ENCODE results near the gene GOLGA8B. TPM values are rescaled to one million over a fixed set of nuclear protein-coding genes. Genes with fewer than 3 reads are reported as not detected.

GOLGA8B gene
- total RNA-seq, 1 experiment from 2014 or later = 42.1 TPM

- no peaks in the 10 kb centered on the region for H3K79me1 ChIP-seq (ENCODE audit: insufficient read depth, low read depth, low read length, poor library complexity, severe bottlenecking)
- H2AFZ ChIP-seq (ENCODE audit: low read length) = no peak overlapping the region
- no peak overlapping the region for H3K4me2 ChIP-seq (ENCODE audit: insufficient read depth, insufficient read length, low read length)
- no peak for DNase-seq
- no peak overlapping the region for H3K56ac ChIP-seq (ENCODE audit: insufficient read length, low read depth, low read length)
- peaks cover 2% of the 10 kb centered on the region; the same call in 1 of the 2 replicates for H3K27me3 Mint-ChIP-seq (ENCODE audit: low read depth)
- H3K9ac ChIP-seq (ENCODE audit: extremely low read depth, insufficient read length, low read length) = no peak overlapping the region
- H3K23ac ChIP-seq (ENCODE audit: insufficient read length, low read depth, low read length) = no peak overlapping the region
- no peak overlapping the region for H4K8ac ChIP-seq (replicated peaks; ENCODE audit: insufficient read length, low read depth, low read length)
- H3K27ac ChIP-seq (ENCODE audit: insufficient read length, low read depth, low read length) = no peak overlapping the region
- H3K27me3 ChIP-seq (ENCODE audit: insufficient read depth, low read length) = no peaks in the 10 kb centered on the region
- no peak overlapping the region for H4K91ac ChIP-seq (ENCODE audit: insufficient read length, low read depth, low read length)
- no peaks in the 10 kb centered on the region for H3K9me3 Mint-ChIP-seq
- H2BK5ac ChIP-seq (ENCODE audit: insufficient read length, low read length) = no peak overlapping the region
- no peak overlapping the region for H2BK20ac ChIP-seq (ENCODE audit: low read depth, low read length, poor library complexity, severe bottlenecking)
- H3K4me3 Mint-ChIP-seq = no peak overlapping the region
- H4K5ac ChIP-seq (ENCODE audit: insufficient read length, low read depth, low read length) = peak overlapping the region; percentile 70
- H3K79me2 ChIP-seq (ENCODE audit: insufficient read depth, low read length) = no peaks in the 10 kb centered on the region
- no peak overlapping the region for H3T11ph ChIP-seq (ENCODE audit: low read length)
- WGBS (ENCODE audit: extremely low coverage, insufficient read length, low lambda C conversion rate) = no CpG with 5 or more reads among the region's 8 CpGs
- no peaks in the 10 kb centered on the region for H3K4me1 ChIP-seq (ENCODE audit: insufficient read depth, low read length)
- H2AK5ac ChIP-seq (ENCODE audit: insufficient read length, low read length) = no peak overlapping the region
- no peak overlapping the region for H3K18ac ChIP-seq (ENCODE audit: insufficient read length, low read depth, low read length)
- H3K36me3 Mint-ChIP-seq (ENCODE audit: insufficient read depth in 1 of 3, low read depth in 3 of 3) = no peaks in the 10 kb centered on the region
- no peaks in the 10 kb centered on the region for H4K20me1 ChIP-seq (ENCODE audit: control insufficient read depth, insufficient read depth, insufficient read length)
- no peak overlapping the region for H3K14ac ChIP-seq (ENCODE audit: insufficient read depth, low read length)
- H3K4me1 Mint-ChIP-seq = no peaks in the 10 kb centered on the region
- H2BK12ac ChIP-seq (ENCODE audit: insufficient read length, low read depth, low read length) = no peak overlapping the region
- no peak for TF ChIP-seq CTCF (conservative IDR thresholded peaks at IDR 0.05)
- H2BK15ac ChIP-seq (ENCODE audit: low read depth, low read length) = no peak overlapping the region
- H3K27ac Mint-ChIP-seq = no peak overlapping the region
- H3K4ac ChIP-seq (ENCODE audit: low read depth, low read length) = no peak overlapping the region
- H3K23me2 ChIP-seq (ENCODE audit: insufficient read length, low read depth, low read length, poor library complexity, severe bottlenecking) = no peaks in the 10 kb centered on the region
- no peak overlapping the region for H2BK120ac ChIP-seq (ENCODE audit: low read depth, low read length, poor library complexity, severe bottlenecking)
- H3K9me3 ChIP-seq (ENCODE audit: control insufficient read depth, low read depth, low read length) = no peaks in the 10 kb centered on the region
Observed at GRCh38 chr15:34603095-34603494, 19.6 kb upstream of the GOLGA8B start.
